Activated naive CD4-positive, alpha-beta T cell treated with anti-CD3 and anti-CD28 coated beads for 36 hours (primary cell): ENCODE measurements around the gene NCBP1. TPM values are rescaled to one million over a fixed set of nuclear protein-coding genes. Genes with fewer than 3 reads are reported as not detected.
A peak's percentile ranks its signal among the peaks of the same experiment; 100 is the strongest.
"Not testable (repeated sequence)": the region's sequence is repeated elsewhere in the genome, so short reads cannot be mapped to it uniquely, and the experiment has no call there.

Source experiments
- CTCF ChIA-PET: fragments of 350-600 bp; sonication (Branson Sonifier 250); formaldehyde crosslinking; loops from one replicate; lab custom pipeline; 2021; ENCODE audit warnings: antibody characterized with exemption; lab: Charles Lee
- DNase-seq: peaks from one replicate; pipeline ENCODE4 v3.0.0-alpha.2; 2020
- H3K27ac Mint-ChIP-seq: one replicate; pipeline ENCODE4 v1.8.0; 2021; ENCODE audit warnings: mild to moderate bottlenecking, mixed read lengths
- H3K27me3 Mint-ChIP-seq: one replicate; pipeline ENCODE4 v1.8.0; 2021; ENCODE audit warnings: low read depth, mixed read lengths
- H3K36me3 Mint-ChIP-seq: one replicate; pipeline ENCODE4 v1.8.0; 2021; ENCODE audit warnings: low read depth, mixed read lengths
- H3K4me1 Mint-ChIP-seq: one replicate; pipeline ENCODE4 v1.8.0; 2021; ENCODE audit warnings: low read depth, mixed read lengths
- H3K4me3 Mint-ChIP-seq: one replicate; pipeline ENCODE4 v1.8.0; 2021; ENCODE audit warnings: mild to moderate bottlenecking, moderate library complexity, mixed read lengths
- H3K9me3 Mint-ChIP-seq: one replicate; pipeline ENCODE4 v1.8.0; 2021; ENCODE audit warnings: mixed read lengths
- intact Hi-C: fragments of 100-400 bp; cut with micrococcal nuclease; formaldehyde crosslinking; loops from one replicate; pipeline ENCODE4 v1.15.1; 2023
- total RNA-seq, 2 experiments: library from RNA; stranded (reverse); gene quantifications; one replicate each; pipeline ENCODE4 v1.2.3, GENCODE V29; 2021

The NCBP1 gene
- total RNA-seq, 2 experiments from 2014 or later, result 32.4 to 33.9 TPM

DNA sequence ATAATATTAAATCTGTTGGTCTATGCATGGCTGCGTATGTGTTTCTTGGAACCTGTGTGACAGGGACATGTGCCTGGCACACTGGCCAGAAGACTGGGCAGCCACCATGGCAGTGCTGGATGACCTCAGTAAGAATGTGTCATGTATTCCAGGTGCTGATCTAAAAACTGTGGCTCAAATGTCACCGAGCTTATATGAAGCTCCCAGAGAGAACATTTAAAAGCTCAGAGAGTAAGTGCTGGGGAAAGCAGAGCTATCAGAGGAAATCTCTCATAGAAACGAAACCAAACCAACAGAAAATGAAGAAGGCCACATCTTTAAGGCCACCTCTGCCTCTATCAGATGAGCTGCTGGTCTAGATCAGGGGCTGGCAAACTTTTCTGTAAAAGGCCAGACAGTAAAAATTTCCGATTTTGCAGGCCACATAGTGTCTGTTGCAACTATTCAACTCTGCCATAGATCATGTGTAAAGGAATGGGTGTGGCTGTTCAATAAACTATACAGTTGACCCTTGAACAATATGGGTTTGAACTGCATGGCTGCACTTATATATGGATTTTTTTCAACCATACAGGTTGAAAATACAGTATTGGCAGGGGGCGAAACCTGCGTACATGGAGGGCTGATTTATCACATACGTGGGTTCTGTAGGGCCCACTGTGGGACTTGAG lies 32.3 kb upstream of the NCBP1 start:
- CTCF ChIA-PET, result interaction anchor here (1.1 to 10.3 kb wide), 3 partner anchors 14 to 214 kb away, joined by 6 to 129 read pairs (median 21); no protein-coding TSS in a partner anchor
- H3K9me3 Mint-ChIP-seq, result no peaks in the 10 kb centered on the region

DNA sequence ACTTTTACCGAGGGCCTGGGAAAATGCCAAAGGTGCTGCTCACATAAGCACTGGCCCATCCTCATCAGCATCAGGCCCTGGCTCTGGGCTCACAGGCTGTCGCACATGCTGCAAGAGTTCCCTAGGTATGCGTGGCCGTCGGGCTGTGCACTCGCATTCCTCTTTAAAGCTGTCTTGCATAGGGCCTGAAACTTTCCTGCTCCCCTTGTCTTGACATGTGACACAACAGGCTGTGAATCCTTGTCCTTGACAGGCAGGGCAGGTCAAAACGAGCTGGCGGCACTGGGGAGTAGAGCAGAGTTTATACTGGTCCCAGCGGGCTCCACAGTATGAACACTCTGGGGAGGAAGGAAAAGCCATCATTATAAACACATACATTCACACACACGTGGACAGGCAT lies 31.2 kb upstream of the NCBP1 start:
- no peak overlapping the region for H3K27ac Mint-ChIP-seq
- no peak for DNase-seq
- no peaks in the 10 kb centered on the region for H3K9me3 Mint-ChIP-seq
- H3K36me3 Mint-ChIP-seq, result peaks cover 4% of the 10 kb centered on the region
- intact Hi-C loops, result no loop called here
- H3K4me1 Mint-ChIP-seq, result peaks cover 4% of the 10 kb centered on the region
- CTCF ChIA-PET, result interaction anchor here (0.7 to 10.3 kb wide), 3 partner anchors 13 to 135 kb away, joined by 3 to 129 read pairs (median 4); no protein-coding TSS in a partner anchor
- no peaks in the 10 kb centered on the region for H3K27me3 Mint-ChIP-seq
- no peak overlapping the region for H3K4me3 Mint-ChIP-seq

More for the DNA sequence above, 32.3 kb upstream of the NCBP1 start:
- no peak for DNase-seq
- Mint-ChIP-seq H3K27me3 (no peaks in the 10 kb centered on the region), H3K27ac (no peak overlapping the region), H3K36me3 (peaks cover 4% of the 10 kb centered on the region), H3K4me1 (peaks cover 4% of the 10 kb centered on the region), H3K4me3 (no peak overlapping the region)
- intact Hi-C loops, result no loop called here

DNA sequence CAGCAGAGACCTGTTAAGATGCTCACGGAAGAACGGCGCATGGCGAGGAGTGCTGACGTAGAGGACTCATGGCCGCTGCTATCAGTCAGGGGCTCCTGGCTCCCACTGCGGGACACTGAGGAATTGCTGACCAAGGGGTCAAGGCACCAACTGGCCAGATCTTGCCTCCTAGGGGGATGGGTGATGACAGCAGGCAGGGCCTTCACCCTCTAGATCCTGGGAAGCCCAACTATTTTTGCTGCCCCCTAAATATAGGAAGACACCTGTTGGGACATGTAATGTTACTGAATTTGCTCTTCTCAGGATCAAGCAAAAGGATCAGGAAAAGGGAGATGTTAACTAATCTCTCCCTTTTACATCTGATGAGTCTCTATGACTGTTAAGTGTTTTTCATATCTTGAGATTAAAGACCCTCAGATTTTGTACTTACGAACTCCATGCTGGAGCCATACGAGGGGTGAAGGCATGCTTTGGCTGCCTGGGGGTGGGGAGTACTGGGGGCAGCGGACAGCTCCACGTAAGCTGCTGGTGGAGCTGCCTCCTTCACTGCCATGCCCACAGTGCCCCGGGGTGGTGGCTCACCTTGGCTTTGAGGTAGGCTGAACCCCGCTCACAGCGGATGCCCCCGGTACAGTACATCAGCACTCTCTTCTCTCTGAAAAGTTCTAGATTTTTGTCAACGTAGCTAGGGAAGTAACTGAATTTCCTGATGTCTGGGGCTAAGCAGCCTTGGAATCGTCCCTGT lies 28.5 kb upstream of the NCBP1 start:
- Mint-ChIP-seq H3K4me3 (no peak overlapping the region), H3K36me3 (peaks cover 4% of the 10 kb centered on the region), H3K9me3 (no peaks in the 10 kb centered on the region), H3K27me3 (no peaks in the 10 kb centered on the region), H3K27ac (no peak overlapping the region), H3K4me1 (no peaks in the 10 kb centered on the region)
- intact Hi-C loops, result no loop called here
- no peak for DNase-seq
- CTCF ChIA-PET, result interaction anchor here (0.9 to 4.6 kb wide), 2 partner anchors 10 to 199 kb away, joined by 3 to 20 read pairs; no protein-coding TSS in a partner anchor

DNA sequence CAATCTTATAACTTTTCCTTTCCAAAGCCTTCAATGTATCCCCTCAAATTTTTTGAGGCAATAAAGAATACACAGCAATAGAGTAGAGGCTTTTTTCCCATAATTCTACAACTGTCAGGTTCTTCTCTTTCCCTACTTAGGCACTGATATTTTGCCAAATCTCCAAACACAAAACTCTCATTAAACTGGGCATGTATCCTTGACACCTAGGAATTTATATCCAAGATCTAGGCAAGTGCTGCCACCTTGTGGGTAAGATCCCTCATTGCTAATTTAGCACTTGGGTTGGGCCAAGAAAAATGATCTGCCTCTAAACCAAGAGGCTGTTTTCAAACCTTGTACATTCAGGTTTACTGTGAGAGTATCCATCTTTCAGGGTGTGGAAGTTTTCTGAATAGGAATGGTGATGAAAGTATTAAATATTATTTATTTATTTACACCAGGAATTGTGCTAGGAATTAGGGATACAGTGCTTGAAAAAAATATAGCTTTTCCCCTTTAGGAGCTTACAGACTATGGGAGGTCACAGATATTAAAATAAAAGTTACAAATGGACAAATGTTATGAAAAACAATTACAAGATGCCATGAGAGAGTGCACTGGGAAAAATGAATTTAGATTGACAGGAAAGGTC lies 18.1 kb upstream of the NCBP1 start:
- no peaks in the 10 kb centered on the region for H3K27me3 Mint-ChIP-seq
- H3K27ac Mint-ChIP-seq, result no peak overlapping the region
- H3K36me3 Mint-ChIP-seq, result peaks cover 10% of the 10 kb centered on the region
- H3K9me3 Mint-ChIP-seq, result no peaks in the 10 kb centered on the region
- DNase-seq, result peak; percentile 79
- intact Hi-C loops, result loop anchor here (1.0 to 5.0 kb wide), 4 partner anchors 147 to 758 kb away; no protein-coding TSS in a partner anchor
- peaks cover 15% of the 10 kb centered on the region for H3K4me1 Mint-ChIP-seq
- CTCF ChIA-PET, result interaction anchor here (0.6 to 4.0 kb wide), 32 partner anchors 9 to 766 kb away, joined by 3 to 33 read pairs (median 4); partner anchors contain the start of genes NCBP1, TDRD7 and TSTD2
- no peak overlapping the region for H3K4me3 Mint-ChIP-seq

DNA sequence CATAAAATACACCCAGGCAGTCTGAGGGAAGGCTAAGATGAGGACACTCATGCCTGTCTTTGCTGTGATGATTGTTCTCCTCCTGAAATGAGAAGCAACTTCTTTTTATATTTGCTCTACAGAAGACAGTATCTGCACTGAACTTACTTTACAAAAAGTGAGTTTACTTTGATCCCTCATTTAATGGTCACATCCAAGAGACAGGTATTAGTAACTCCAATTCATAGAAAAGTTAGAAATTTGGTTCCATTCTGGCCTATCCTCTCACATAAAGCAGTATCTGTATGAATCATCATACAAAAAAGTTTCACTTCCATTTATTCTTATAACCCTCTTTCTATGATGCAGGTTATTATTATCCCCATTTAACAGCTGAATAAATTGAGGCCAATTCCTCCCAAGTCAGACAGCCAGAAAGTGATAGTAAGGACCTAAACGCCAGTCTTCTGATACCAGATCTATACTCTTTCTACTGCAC lies 15.6 kb upstream of the NCBP1 start:
- no peak for DNase-seq
- CTCF ChIA-PET, result interaction anchor here (1.1 to 1.6 kb wide), 3 partner anchors 16 to 148 kb away, joined by 3 to 4 read pairs (median 4); partner anchors contain the start of genes NCBP1 and TSTD2
- Mint-ChIP-seq H3K27me3 (no peaks in the 10 kb centered on the region), H3K36me3 (peaks cover 21% of the 10 kb centered on the region), H3K4me3 (no peak overlapping the region), H3K9me3 (no peaks in the 10 kb centered on the region), H3K4me1 (peaks cover 15% of the 10 kb centered on the region), H3K27ac (no peak overlapping the region)
- intact Hi-C loops, result loop anchor here (1.0 to 5.0 kb wide), 2 partner anchors 15 to 761 kb away; partner anchors contain the start of genes NCBP1 and TSTD2

DNA sequence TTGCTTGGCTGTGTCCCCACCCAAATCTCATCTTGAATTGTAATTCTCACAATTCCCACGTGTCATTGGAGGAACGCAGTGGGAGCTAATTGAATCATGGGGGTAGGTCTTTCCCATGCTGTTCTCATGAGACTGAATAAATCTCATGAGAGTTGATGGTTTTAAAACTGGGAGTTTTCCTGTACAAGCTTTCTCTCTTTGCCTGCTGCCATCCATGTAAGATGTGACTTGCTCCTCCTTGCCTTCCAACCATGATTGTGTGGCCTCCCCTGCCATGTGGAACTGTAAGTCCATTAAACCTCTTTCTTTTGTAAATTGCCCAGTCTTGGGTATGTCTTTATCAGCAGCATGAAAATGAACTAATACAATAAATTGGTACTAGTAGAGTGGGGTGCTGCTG lies 13.6 kb upstream of the NCBP1 start:
- H3K27ac Mint-ChIP-seq, intact Hi-C loops, CTCF ChIA-PET, H3K4me3 Mint-ChIP-seq, H3K9me3 Mint-ChIP-seq, H3K27me3 Mint-ChIP-seq, DNase-seq: not testable (repeated sequence)
- Mint-ChIP-seq H3K36me3 (peaks cover 24% of the 10 kb centered on the region), H3K4me1 (peaks cover 15% of the 10 kb centered on the region)

DNA sequence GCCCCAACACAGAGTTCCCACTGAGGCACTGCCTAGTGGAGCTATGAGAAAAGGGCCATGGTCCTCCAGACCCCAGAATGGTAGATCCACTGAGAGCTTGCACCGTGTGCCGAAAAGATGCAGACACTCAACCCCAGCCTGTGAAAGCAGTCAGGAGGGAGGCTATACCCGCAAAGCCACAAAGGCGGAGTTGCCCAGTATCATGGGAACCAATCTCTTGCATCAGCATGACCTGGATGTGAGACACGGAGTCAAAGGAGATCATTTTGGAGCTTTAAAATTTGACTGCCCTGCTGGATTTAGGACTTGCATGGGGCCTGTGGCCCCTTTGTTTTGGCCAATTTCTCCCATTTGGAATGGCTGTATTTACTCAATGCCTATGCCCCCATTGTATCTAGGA lies 11.1 kb upstream of the NCBP1 start:
- DNase-seq, intact Hi-C loops, CTCF ChIA-PET, H3K4me3 Mint-ChIP-seq, H3K9me3 Mint-ChIP-seq, H3K27me3 Mint-ChIP-seq, H3K27ac Mint-ChIP-seq: not testable (repeated sequence)
- Mint-ChIP-seq H3K4me1 (peaks cover 15% of the 10 kb centered on the region), H3K36me3 (peaks cover 26% of the 10 kb centered on the region)

DNA sequence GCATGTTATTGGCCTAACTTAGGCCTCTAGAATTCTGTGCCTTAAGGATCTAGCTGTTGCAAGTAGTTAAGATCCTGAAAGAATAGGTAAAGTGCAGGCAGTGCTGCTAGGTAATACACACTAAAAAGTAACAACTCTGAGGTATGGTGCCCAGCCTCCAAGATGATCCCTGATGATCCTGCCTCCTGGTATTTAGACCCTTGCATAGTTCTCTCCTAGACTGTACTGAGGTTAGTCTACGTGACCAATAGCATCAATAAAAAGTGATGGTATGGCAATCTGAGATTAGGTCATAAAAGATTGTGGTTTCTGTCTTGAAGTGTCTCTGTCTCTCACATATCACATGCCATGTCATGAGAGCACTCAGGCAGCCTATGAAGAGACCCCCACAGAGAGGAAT lies 9.7 kb upstream of the NCBP1 start:
- peaks cover 6% of the 10 kb centered on the region for H3K4me1 Mint-ChIP-seq
- H3K4me3 Mint-ChIP-seq, result no peak overlapping the region
- DNase-seq, result no peak
- intact Hi-C loops, result no loop called here
- H3K27ac Mint-ChIP-seq, result no peak overlapping the region
- CTCF ChIA-PET, result interaction anchor here (0.7 to 2.8 kb wide), 3 partner anchors 9 to 72 kb away, joined by 3 to 31 read pairs (median 3); no protein-coding TSS in a partner anchor
- H3K9me3 Mint-ChIP-seq, result no peaks in the 10 kb centered on the region
- no peaks in the 10 kb centered on the region for H3K27me3 Mint-ChIP-seq
- peaks cover 26% of the 10 kb centered on the region for H3K36me3 Mint-ChIP-seq

DNA sequence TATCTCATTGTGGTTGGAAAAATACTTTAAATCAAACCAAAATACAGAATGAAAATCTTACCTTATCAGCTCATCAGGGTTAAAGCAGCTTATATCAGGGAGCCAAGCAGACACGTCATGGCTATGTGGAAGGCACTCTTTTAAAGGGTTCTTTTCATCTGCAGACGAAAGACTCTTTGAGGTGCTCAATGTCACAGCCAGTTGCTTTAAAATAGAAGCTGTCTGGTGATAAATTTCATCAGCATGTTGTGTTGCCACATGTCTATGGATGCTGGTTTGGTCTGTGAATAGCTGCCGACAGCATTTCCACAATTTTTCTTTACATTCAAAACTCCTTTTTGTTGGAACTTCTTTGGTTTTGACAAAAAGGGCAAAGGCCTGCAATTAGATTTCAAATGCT lies 8.0 kb upstream of the NCBP1 start:
- intact Hi-C loops, result no loop called here
- Mint-ChIP-seq H3K4me3 (no peak overlapping the region), H3K36me3 (peaks cover 22% of the 10 kb centered on the region), H3K27me3 (no peaks in the 10 kb centered on the region), H3K9me3 (no peaks in the 10 kb centered on the region), H3K27ac (no peak overlapping the region), H3K4me1 (peaks cover 17% of the 10 kb centered on the region)
- no peak for DNase-seq
- CTCF ChIA-PET, result interaction anchor here (0.7 to 2.8 kb wide), 3 partner anchors 11 to 385 kb away, joined by 3 to 31 read pairs (median 3); no protein-coding TSS in a partner anchor

DNA sequence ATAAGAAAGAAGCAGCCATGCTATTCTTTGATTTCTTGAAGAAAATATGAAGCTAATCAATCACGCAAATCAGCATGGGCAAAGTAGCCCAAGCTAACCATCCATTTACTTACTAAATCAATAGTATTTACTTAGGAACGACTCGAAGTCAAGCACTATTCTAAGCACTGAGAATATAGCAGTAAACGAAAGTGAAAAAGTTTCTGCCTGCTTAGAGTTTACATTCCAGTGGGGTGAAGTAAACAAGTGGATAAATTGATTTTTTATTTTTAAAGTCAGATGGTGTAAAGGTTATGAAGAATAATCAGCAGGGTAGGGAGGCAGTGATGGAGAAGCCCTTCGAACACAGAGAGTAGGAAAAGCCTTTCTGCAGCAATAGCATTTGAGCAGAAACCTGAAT lies 6.0 kb upstream of the NCBP1 start:
- Mint-ChIP-seq H3K27ac (no peak overlapping the region), H3K9me3 (no peaks in the 10 kb centered on the region), H3K36me3 (peaks cover 11% of the 10 kb centered on the region), H3K4me1 (peaks cover 27% of the 10 kb centered on the region), H3K27me3 (no peaks in the 10 kb centered on the region), H3K4me3 (no peak overlapping the region)
- CTCF ChIA-PET, result interaction anchor here (1.3 to 4.2 kb wide), 3 partner anchors 12 to 159 kb away, joined by 5 to 19 read pairs (median 13); no protein-coding TSS in a partner anchor
- intact Hi-C loops, result no loop called here
- no peak for DNase-seq

DNA sequence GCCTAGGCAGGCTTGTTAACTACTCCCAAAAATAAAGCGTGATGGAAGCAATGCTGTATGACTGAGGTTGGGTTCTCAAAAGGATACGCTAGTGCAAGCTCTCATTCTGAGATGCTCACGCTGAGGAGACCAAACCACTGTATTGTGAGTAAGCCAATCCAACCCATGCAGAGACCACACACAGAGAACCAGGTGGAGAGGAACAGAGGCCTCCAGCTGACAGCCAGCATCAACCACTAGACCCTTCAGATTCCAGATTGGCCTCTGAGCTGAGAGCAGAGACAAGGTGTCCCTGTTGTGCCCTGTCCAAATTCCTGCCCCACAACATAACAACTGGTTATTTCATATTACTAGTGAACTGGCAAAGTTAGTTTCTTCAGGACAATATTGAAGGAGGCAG lies 5.0 kb upstream of the NCBP1 start:
- Mint-ChIP-seq H3K4me1 (peaks cover 27% of the 10 kb centered on the region), H3K9me3 (no peaks in the 10 kb centered on the region), H3K27me3 (no peaks in the 10 kb centered on the region), H3K4me3 (no peak overlapping the region), H3K36me3 (peaks cover 8% of the 10 kb centered on the region), H3K27ac (no peak overlapping the region)
- no peak for DNase-seq
- intact Hi-C loops, result no loop called here
- CTCF ChIA-PET, result interaction anchor here (0.6 to 4.2 kb wide), 3 partner anchors 13 to 398 kb away, joined by 5 to 19 read pairs (median 13); no protein-coding TSS in a partner anchor
